IMR-90 (cell line): ENCODE measurements around the gene RAD51B. TPM values are rescaled to one million over a fixed set of nuclear protein-coding genes. Genes with fewer than 3 reads are reported as not detected.

Experiments used
- ATAC-seq: fragments of 200-7000 bp; cut with Tn5 transposase; 2 replicates; pipeline ENCODE4 v1.9.1; 2020; ENCODE audit warnings: low read depth, mild to moderate bottlenecking, moderate library complexity
- BruUV-seq: library from RNA; stranded (reverse); fragments of 400-500 nt; replicated peaks from 2 replicates; lab custom pipeline; 2021; lab: Mats Ljungman, UMichigan
- CTCF ChIA-PET: fragments of 300-600 bp; formaldehyde crosslinking; extraction: SDS; loops from one replicate; lab custom pipeline; 2021; ENCODE audit warnings: antibody characterized with exemption; lab: Yijun Ruan, JAX
- POLR2A ChIA-PET: fragments of 300-600 bp; sonication (Branson Sonifier 250); formaldehyde crosslinking; loops from one replicate; lab custom pipeline; 2022; ENCODE audit warnings: antibody characterized with exemption; ENCODE audit not compliant: unreplicated experiment; lab: Charles Lee
- DNase-seq: peaks from one replicate; pipeline ENCODE4 v3.0.0; 2013
- H2AFZ ChIP-seq: replicated peaks from 2 replicates; pipeline ENCODE3; 2013; ENCODE audit warnings: low read length, mild to moderate bottlenecking; ENCODE audit not compliant: poor library complexity
- H2AK5ac ChIP-seq: 2 replicates; pipeline ENCODE4 v1.6.1; 2013; ENCODE audit warnings: low read depth, low read length, inconsistent platforms
- H2AK9ac ChIP-seq: replicated peaks from 2 replicates; pipeline ENCODE3; 2013; ENCODE audit warnings: mild to moderate bottlenecking, low read depth, low read length, moderate library complexity; ENCODE audit not compliant: poor library complexity
- H2BK120ac ChIP-seq: 2 replicates; pipeline ENCODE4 v1.6.1; 2013; ENCODE audit warnings: low read depth, low read length, inconsistent platforms
- H2BK15ac ChIP-seq: 3 replicates; pipeline ENCODE4 v1.6.1; 2013; ENCODE audit warnings: low read depth, low read length, inconsistent platforms
- H2BK20ac ChIP-seq: 2 replicates; pipeline ENCODE4 v1.6.1; 2013; ENCODE audit warnings: low read depth, mild to moderate bottlenecking, inconsistent platforms, low read length, moderate library complexity
- H2BK5ac ChIP-seq: 2 replicates; pipeline ENCODE4 v1.6.1; 2013; ENCODE audit warnings: mild to moderate bottlenecking, low read depth, low read length, inconsistent platforms; ENCODE audit not compliant: poor library complexity, severe bottlenecking
- H3K14ac ChIP-seq: replicated peaks from 2 replicates; pipeline ENCODE4 v1.6.1; 2013; ENCODE audit warnings: low read depth, low read length, inconsistent platforms
- H3K18ac ChIP-seq: 2 replicates; pipeline ENCODE4 v1.6.1; 2013; ENCODE audit warnings: low read depth, low read length, control low read depth
- H3K23ac ChIP-seq: 2 replicates; pipeline ENCODE4 v1.6.1; 2013; ENCODE audit warnings: low read depth, low read length, inconsistent platforms
- H3K27ac ChIP-seq: 2 replicates; pipeline ENCODE4 v1.5.1; 2013; ENCODE audit warnings: mild to moderate bottlenecking, control low read depth, low read length; ENCODE audit not compliant: insufficient read depth
- H3K27me3 ChIP-seq: 2 replicates; pipeline ENCODE4 v1.6.1; 2013; ENCODE audit warnings: low read length; ENCODE audit not compliant: control insufficient read depth, insufficient read depth
- H3K36me3 ChIP-seq: 2 replicates; pipeline ENCODE4 v1.6.1; 2013; ENCODE audit warnings: low read length, mixed read lengths; ENCODE audit not compliant: control insufficient read depth, insufficient read depth
- H3K4ac ChIP-seq: 2 replicates; pipeline ENCODE4 v1.6.1; 2013; ENCODE audit warnings: low read depth, low read length, inconsistent platforms
- H3K4me1 ChIP-seq: 2 replicates; pipeline ENCODE4 v1.6.1; 2013; ENCODE audit warnings: low read length, mixed read lengths; ENCODE audit not compliant: control insufficient read depth, insufficient read depth
- H3K4me2 ChIP-seq: 2 replicates; pipeline ENCODE4 v1.6.1; 2013; ENCODE audit warnings: low read depth, mild to moderate bottlenecking, control low read depth, low read length, moderate library complexity
- H3K4me3 ChIP-seq: 2 replicates; pipeline ENCODE4 v1.5.1; 2013; ENCODE audit warnings: low read depth, mild to moderate bottlenecking, control low read depth, low read length, moderate library complexity; ENCODE audit not compliant: insufficient read depth
- H3K56ac ChIP-seq: 2 replicates; pipeline ENCODE4 v1.6.1; 2013; ENCODE audit warnings: low read length, inconsistent platforms; ENCODE audit not compliant: insufficient read depth; ENCODE audit errors: extremely low read depth
- H3K79me1 ChIP-seq, 2 experiments: 2 replicates each; pipeline ENCODE4 v1.6.1; 2013; ENCODE audit warnings: low read length in 2 of 2, inconsistent platforms in 1 of 2, low read depth in 1 of 2
- H3K9ac ChIP-seq: 2 replicates; pipeline ENCODE4 v1.6.1; 2013; ENCODE audit warnings: low read depth, low read length, control low read depth
- H3K9me1 ChIP-seq: 2 replicates; pipeline ENCODE4 v1.6.1; 2013; ENCODE audit warnings: low read length, inconsistent platforms; ENCODE audit not compliant: insufficient read depth
- H3K9me3 ChIP-seq: 2 replicates; pipeline ENCODE4 v1.6.1; 2013; ENCODE audit warnings: low read length; ENCODE audit not compliant: control insufficient read depth, insufficient read depth
- H4K20me1 ChIP-seq: 2 replicates; pipeline ENCODE4 v1.6.1; 2013; ENCODE audit warnings: low read length, inconsistent platforms; ENCODE audit not compliant: insufficient read depth
- H4K5ac ChIP-seq: 2 replicates; pipeline ENCODE4 v1.6.1; 2013; ENCODE audit warnings: mild to moderate bottlenecking, low read depth, low read length, control low read depth
- H4K8ac ChIP-seq, 2 experiments: 2 replicates each; pipeline ENCODE4 v1.6.1; 2013; ENCODE audit warnings: low read depth in 2 of 2, low read length in 2 of 2, control low read depth in 1 of 2, inconsistent platforms in 1 of 2
- H4K91ac ChIP-seq: 2 replicates; pipeline ENCODE4 v1.6.1; 2013; ENCODE audit warnings: low read depth, low read length, inconsistent platforms; ENCODE audit not compliant: insufficient read depth
- BHLHE40 ChIP-seq: fragments of 150-350 bp; IDR thresholded peaks from 2 replicates; pipeline ENCODE4 v1.6.1; 2016; ENCODE audit warnings: mild to moderate bottlenecking, low read depth, low read length
- CHD1 ChIP-seq: IDR thresholded peaks from 2 replicates; pipeline ENCODE4 v1.6.1; 2012; ENCODE audit warnings: low read depth, low read length, improper control_type of control experiment
- ELK1 ChIP-seq: fragments of 150-350 bp; IDR thresholded peaks from 2 replicates; pipeline ENCODE4 v1.6.1; 2016; ENCODE audit warnings: low read depth, mild to moderate bottlenecking, low read length, moderate library complexity, borderline replicate concordance
- MAFK ChIP-seq: IDR thresholded peaks from 2 replicates; pipeline ENCODE4 v1.6.1; 2012; ENCODE audit warnings: low read depth, low read length, improper control_type of control experiment
- SMC3 ChIP-seq: fragments of 150-350 bp; IDR thresholded peaks from 2 replicates; pipeline ENCODE4 v1.6.1; 2016; ENCODE audit warnings: low read depth, mild to moderate bottlenecking, antibody characterized with exemption, low read length, moderate library complexity
- WGBS, 2 experiments: methylation state at CpG; one replicate each; pipeline versions ENCODE4 v1.1.5 to v1.1.7; 2013; ENCODE audit warnings: missing lambda C conversion rate in 2 of 2; ENCODE audit not compliant: insufficient read length in 1 of 2; ENCODE audit errors: extremely low coverage in 2 of 2; 5-methylcytosine and 5-hydroxymethylcytosine counted together
- dilution Hi-C: fragments of 300-500 bp; cut with HindIII; formaldehyde crosslinking; loops from one replicate; pipeline ENCODE4 v1.14.3; 2018; ENCODE audit warnings: low sequenced_read_pairs; ENCODE audit not compliant: unreplicated experiment
- in situ Hi-C: fragments of 300-500 bp; cut with MboI; formaldehyde crosslinking; loops from 3 replicates; pipeline ENCODE4 v1.14.3; 2019; ENCODE audit warnings: low sequenced_read_pairs, inconsistent platforms, mixed read lengths
- intact Hi-C: fragments of 100-400 bp; cut with micrococcal nuclease; formaldehyde crosslinking; loops from 2 replicates; pipeline ENCODE4 v1.10.0; 2022
- polyA plus RNA-seq, 3 experiments: library from polyadenylated mRNA; depleted of rRNA; stranded (reverse); fragments of >200 nt; gene quantifications; 2 replicates each; pipeline ENCODE4 v1.2.3, GENCODE V29; 2012; ENCODE audit warnings: low replicate concordance in 1 of 3
- total RNA-seq: library from RNA; depleted of rRNA; stranded (reverse); fragments of >200 nt; gene quantifications from 2 replicates; pipeline ENCODE4 v1.2.3, GENCODE V29; 2012

The RAD51B gene
- total and polyA plus RNA-seq, 2 of the 4 experiments (the other 2 are of a cell fraction): 5.1 to 18.8 TPM

GRCh38 chr14:68320495-68320894 lies 500.9 kb downstream of the RAD51B start:
- H2AFZ ChIP-seq: no peak overlapping the region
- CTCF ChIA-PET: no interaction called here

More at GRCh38 chr14:68320495-68320894, 500.9 kb downstream of the RAD51B start:
- intact Hi-C loops: no loop called here
- no peak overlapping the region for H3K4me3 ChIP-seq
- TF ChIP-seq MAFK (peak; percentile 91), SMC3 (no peak), CHD1 (no peak), BHLHE40 (no peak), ELK1 (no peak)
- H3K18ac ChIP-seq: no peak overlapping the region
- H3K9me3 ChIP-seq: no peaks in the 10 kb centered on the region
- no peak overlapping the region for H3K4ac ChIP-seq
- no peaks in the 10 kb centered on the region for H3K79me1 ChIP-seq
- H4K91ac ChIP-seq: no peak overlapping the region
- DNase-seq (no peak), ATAC-seq (no peak)
- POLR2A ChIA-PET: interaction anchor here (0.6 kb wide), 1 partner anchor 11 kb away, joined by 6 read pairs; no protein-coding TSS in a partner anchor
- no peak overlapping the region for H3K14ac ChIP-seq
- H2BK15ac ChIP-seq: no peak overlapping the region
- no peak overlapping the region for H3K56ac ChIP-seq
- in situ Hi-C loops: no loop called here
- H4K20me1 ChIP-seq: no peaks in the 10 kb centered on the region
- H2AK5ac ChIP-seq: no peak overlapping the region
- H2BK120ac ChIP-seq: no peak overlapping the region
- no peak overlapping the region for H4K8ac ChIP-seq
- no peak overlapping the region for H3K23ac ChIP-seq
- H3K4me2 ChIP-seq: no peak overlapping the region
- dilution Hi-C loops: no loop called here
- no peak overlapping the region for H2BK20ac ChIP-seq
- H3K36me3 ChIP-seq: no peaks in the 10 kb centered on the region
- no peaks in the 10 kb centered on the region for H3K9me1 ChIP-seq
- H3K27ac ChIP-seq: no peak overlapping the region
- no peaks in the 10 kb centered on the region for H3K27me3 ChIP-seq
- H2AK9ac ChIP-seq: no peak overlapping the region
- no CpG with 5 or more reads among the region's 1 CpG for WGBS, 2 experiments
- no peaks in the 10 kb centered on the region for H3K4me1 ChIP-seq
- no TSS peak for BruUV-seq
- no peak overlapping the region for H2BK5ac ChIP-seq
- no peak overlapping the region for H3K9ac ChIP-seq
- no peak overlapping the region for H4K5ac ChIP-seq
